ENCODE results near the gene PEAR1.

GRCh38 chr1:156862584-156862983, 30.9 kb upstream of the PEAR1 start:
- TF ChIP-seq CTCF (IDR thresholded peaks at IDR 0.05): no peak
- no peak for TF ChIP-seq POLR2A (IDR thresholded peaks at IDR 0.05)
